Inferior parietal cortex (tissue), 1 donor: ENCODE data around the gene LCE5A.
"Not testable (repeated sequence)": the region's sequence is repeated elsewhere in the genome, so short reads cannot be mapped to it uniquely, and the experiment has no call there.

Source experiments
- DNase-seq: peaks from one replicate; pipeline ENCODE4 v3.0.0-alpha.2; 2016; ENCODE audit errors: extremely low spot score

The LCE5A gene

GRCh38 chr1:152510503-152510902, at the start of gene LCE5A:
Gene LCE5A, plus strand, starts transcription at chr1:152510803. Its CDS starts 732 bp downstream, at chr1:152511535.
- no peak for DNase-seq

GRCh38 chr1:152461544-152461943, 49.1 kb upstream of the LCE5A start:
- peak; percentile 57 for DNase-seq

- no peak for DNase-seq
Measured at GRCh38 chr1:152462636-152463035, 48.0 kb upstream of the LCE5A start.

- no peak for DNase-seq
Measured at GRCh38 chr1:152466217-152466616, 44.4 kb upstream of the LCE5A start.

- no peak for DNase-seq
Measured at GRCh38 chr1:152473887-152474537, 36.6 kb upstream of the LCE5A start.

- no peak for DNase-seq
Measured at GRCh38 chr1:152479792-152480595, 30.6 kb upstream of the LCE5A start.

GRCh38 chr1:152481869-152482664, 28.5 kb upstream of the LCE5A start:
- DNase-seq = no peak

GRCh38 chr1:152486400-152487006, 24.1 kb upstream of the LCE5A start:
- no peak for DNase-seq

- no peak for DNase-seq
Measured at GRCh38 chr1:152487871-152488270, 22.7 kb upstream of the LCE5A start.

- not testable (repeated sequence) for DNase-seq
Measured at GRCh38 chr1:152491537-152491936, 19.1 kb upstream of the LCE5A start.

- no peak for DNase-seq
Measured at GRCh38 chr1:152495066-152495675, 15.4 kb upstream of the LCE5A start.

GRCh38 chr1:152497273-152497672, 13.3 kb upstream of the LCE5A start:
- no peak for DNase-seq

GRCh38 chr1:152501704-152502103, 8.9 kb upstream of the LCE5A start:
- DNase-seq = no peak

GRCh38 chr1:152502496-152503180, 8.0 kb upstream of the LCE5A start:
- DNase-seq = no peak

- no peak for DNase-seq
Measured at GRCh38 chr1:152505083-152505482, 5.5 kb upstream of the LCE5A start.

- DNase-seq = no peak
Measured at GRCh38 chr1:152506899-152507498, 3.6 kb upstream of the LCE5A start.

GRCh38 chr1:152511596-152511995, 993 bp downstream of the LCE5A start:
- DNase-seq = no peak

- DNase-seq = no peak
Measured at GRCh38 chr1:152513081-152513480, 2.5 kb downstream of the LCE5A start.

- DNase-seq = no peak
Measured at GRCh38 chr1:152514715-152515433, 4.3 kb downstream of the LCE5A start.

GRCh38 chr1:152515434-152515783, 4.8 kb downstream of the LCE5A start:
- DNase-seq = no peak
